Skeletal muscle tissue (tissue), 4 donors: Measurements from ENCODE around the gene LZTS2. TPM values are rescaled to one million over a fixed set of nuclear protein-coding genes. Genes with fewer than 3 reads are reported as not detected.
A peak's percentile ranks its signal among the peaks of the same experiment; 100 is the strongest.

Experiments used
- H3K27ac ChIP-seq: one replicate; pipeline ENCODE4 v1.7.0; 2013; ENCODE audit warnings: mild to moderate bottlenecking, low read depth, low read length, inconsistent platforms
- H3K27me3 ChIP-seq, 3 donors: one replicate each; pipeline ENCODE4 v1.7.0; 2013; ENCODE audit warnings: low read length in 3 of 3; ENCODE audit not compliant: control insufficient read depth in 3 of 3, insufficient read depth in 3 of 3
- H3K36me3 ChIP-seq, 3 donors: one replicate each; pipeline ENCODE4 v1.7.0; 2013; ENCODE audit warnings: low read length in 3 of 3; ENCODE audit not compliant: control insufficient read depth in 3 of 3, insufficient read depth in 3 of 3
- H3K4me1 ChIP-seq, 3 donors: one replicate each; pipeline ENCODE4 v1.7.0; 2013; ENCODE audit warnings: low read length in 3 of 3, mild to moderate bottlenecking in 3 of 3; ENCODE audit not compliant: control insufficient read depth in 3 of 3, insufficient read depth in 3 of 3
- H3K4me3 ChIP-seq, 3 donors: one replicate each; pipeline ENCODE4 v1.7.0; 2013; ENCODE audit warnings: low read length in 3 of 3
- H3K9ac ChIP-seq, 3 donors: one replicate each; pipeline ENCODE4 v1.7.0; 2013; ENCODE audit warnings: low read length in 3 of 3, mild to moderate bottlenecking in 3 of 3, moderate library complexity in 2 of 3, low read depth in 1 of 3
- H3K9me3 ChIP-seq, 3 donors: one replicate each; pipeline ENCODE4 v1.7.0; 2013; ENCODE audit warnings: low read length in 3 of 3; ENCODE audit not compliant: control insufficient read depth in 3 of 3
- total RNA-seq: library from RNA; depleted of rRNA; stranded (reverse); fragments of >200 nt; gene quantifications from one replicate; pipeline ENCODE4 v1.2.3, GENCODE V29; 2014
- donor health status: Osteomylitis.

The LZTS2 gene
- total RNA-seq, 1 donor from 2014 or later, result 37.6 TPM

DNA sequence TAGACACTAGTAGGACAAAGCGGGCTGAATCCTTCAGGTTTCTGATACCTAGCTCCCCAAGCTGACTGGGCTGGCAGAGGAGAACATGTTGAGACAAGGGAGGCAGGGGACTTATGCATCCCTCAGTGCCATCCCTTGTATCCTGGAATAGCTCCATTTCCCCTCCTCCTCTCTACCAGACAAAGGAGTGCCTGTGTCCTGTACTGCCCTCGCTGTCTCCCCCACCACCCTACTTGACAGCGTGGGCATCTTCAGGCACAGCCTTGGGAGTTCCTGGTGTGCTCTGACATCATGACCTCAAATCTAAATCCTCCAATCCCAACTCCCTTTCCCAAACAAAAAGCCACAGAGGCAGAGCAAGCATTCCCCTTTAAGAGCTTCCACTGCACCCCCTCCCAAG, 40.5 kb downstream of the LZTS2 start:
- peaks cover 27 to 45% (median 28%) of the 10 kb centered on the region in 3 donors for H3K36me3 ChIP-seq

DNA sequence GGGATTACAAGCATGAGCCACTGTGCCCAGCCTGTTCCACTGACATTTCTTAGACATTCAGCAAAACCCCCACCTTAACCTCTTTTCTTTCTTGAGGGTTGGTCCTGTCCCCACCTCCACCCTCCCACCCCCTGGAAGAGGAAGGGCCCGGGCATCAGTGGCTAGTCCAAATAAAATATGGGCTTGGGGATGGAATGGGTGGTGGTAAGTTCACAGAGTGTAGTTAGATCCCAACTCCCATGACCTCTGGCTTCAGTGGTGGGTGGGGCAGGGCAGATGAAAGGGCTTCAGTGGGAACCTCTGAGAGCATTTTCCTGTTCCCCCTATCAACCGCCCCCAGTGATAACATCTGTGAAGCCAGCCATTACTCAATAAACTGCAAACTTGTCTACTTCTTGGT, 41.2 kb downstream of the LZTS2 start:
- no peak overlapping the region for H3K4me3 ChIP-seq
- H3K9ac ChIP-seq, result no peak overlapping the region
- no peak overlapping the region for H3K27ac ChIP-seq
- peaks cover 14 to 17% (median 16%) of the 10 kb centered on the region in 3 donors for H3K4me1 ChIP-seq
- no peaks in the 10 kb centered on the region for H3K27me3 ChIP-seq
- no peaks in the 10 kb centered on the region for H3K9me3 ChIP-seq
- peaks cover 20 to 38% (median 20%) of the 10 kb centered on the region in 3 donors for H3K36me3 ChIP-seq

More for the DNA sequence above, 40.5 kb downstream of the LZTS2 start:
- H3K4me1 ChIP-seq, result peaks cover 14 to 17% (median 16%) of the 10 kb centered on the region in 3 donors
- no peaks in the 10 kb centered on the region for H3K27me3 ChIP-seq
- no peak overlapping the region for H3K4me3 ChIP-seq
- H3K27ac ChIP-seq, result no peak overlapping the region
- H3K9ac ChIP-seq, result no peak overlapping the region
- H3K9me3 ChIP-seq, result no peaks in the 10 kb centered on the region

DNA sequence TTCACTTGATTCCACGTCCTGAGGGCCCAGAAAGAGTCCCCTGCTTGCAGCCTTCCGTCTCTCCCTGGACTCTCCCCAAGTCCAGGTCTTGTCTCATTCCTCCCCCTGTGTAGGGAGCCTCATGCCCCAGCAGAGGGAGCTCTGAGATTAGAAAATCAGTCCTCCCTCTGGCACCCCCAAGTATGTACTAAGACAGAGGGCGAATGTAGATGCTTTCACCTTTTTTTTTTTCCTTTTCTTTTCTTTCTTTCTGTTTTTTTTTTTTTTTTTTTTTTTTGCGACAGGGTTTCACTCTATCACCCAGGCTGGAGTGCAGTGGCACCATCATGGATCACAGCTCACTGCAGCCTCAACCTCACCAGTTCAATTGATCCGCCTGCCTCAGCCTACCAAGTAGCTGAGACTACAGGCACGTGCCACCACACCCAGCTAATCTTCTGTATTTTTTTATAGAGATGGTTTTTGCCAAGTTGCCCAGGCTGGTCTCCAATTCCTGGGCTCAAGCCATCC, 41.7 kb downstream of the LZTS2 start:
- Histone ChIP-seq H3K27ac (no peak overlapping the region), H3K4me1 (peaks cover 14 to 17% (median 16%) of the 10 kb centered on the region in 3 donors), H3K27me3 (peaks cover 0 to under 1% (median under 1%) of the 10 kb centered on the region in 3 donors), H3K9ac (no peak overlapping the region), H3K9me3 (no peaks in the 10 kb centered on the region), H3K36me3 (peaks cover 16 to 33% (median 16%) of the 10 kb centered on the region in 3 donors), H3K4me3 (no peak overlapping the region)

DNA sequence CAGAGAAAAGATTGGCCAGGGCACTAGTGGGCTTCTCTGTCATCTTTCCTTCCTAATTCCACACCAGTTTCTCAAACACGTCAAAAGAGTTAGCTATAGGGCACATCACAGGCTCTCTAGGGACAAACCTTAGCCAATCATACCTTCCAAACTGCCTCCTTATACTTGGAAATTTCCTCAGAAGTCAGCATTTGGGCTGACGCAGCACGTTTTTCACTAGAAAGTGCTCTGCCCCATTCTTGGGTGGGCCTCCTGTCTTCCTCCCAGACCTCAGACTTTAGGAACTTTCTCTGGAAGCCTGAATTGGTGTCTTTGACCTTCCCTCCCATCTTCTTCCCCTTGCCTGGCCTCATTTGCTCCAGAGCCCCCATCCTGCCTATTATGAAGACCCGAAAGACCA, 42.5 kb downstream of the LZTS2 start:
- Histone ChIP-seq H3K9me3 (no peaks in the 10 kb centered on the region), H3K4me3 (peak overlapping the region; percentile 82 to 88 (median 85))

DNA sequence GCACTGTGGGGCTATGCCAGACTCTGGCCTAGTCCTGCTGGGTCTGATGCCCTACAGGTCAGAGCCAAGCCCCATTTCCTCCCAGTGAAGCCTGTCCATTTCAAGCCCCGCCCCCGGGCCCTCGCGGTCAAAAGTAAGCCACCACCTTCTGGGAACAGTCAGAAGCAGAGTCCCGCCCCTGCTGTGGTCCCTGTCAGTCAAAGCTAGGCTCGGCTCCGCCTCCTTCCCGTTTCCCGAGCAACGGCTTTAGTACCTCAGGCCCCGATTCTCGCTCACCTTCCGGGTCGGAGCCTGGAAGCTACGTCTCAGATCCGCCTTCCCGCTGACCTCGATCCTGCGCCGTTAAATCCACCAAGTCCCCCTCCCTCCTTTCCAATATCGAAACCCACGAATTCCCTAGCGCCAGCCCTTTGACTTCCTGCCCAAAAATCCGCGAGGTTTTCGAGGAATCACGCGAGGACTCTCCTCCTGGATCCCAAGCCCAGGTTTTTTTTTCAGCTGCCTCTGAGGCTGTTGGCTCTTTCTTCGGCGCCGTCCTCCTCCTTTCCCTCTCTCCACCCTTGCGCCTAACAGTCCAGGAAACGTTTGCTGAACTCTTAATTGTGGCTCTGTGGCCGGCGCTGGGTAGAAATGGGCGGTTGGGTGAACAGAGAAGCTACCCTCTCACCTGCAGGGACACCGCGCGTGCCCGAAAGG, 43.2 kb downstream of the LZTS2 start:
- Histone ChIP-seq H3K9ac (peak overlapping the region; percentile 76 to 83 (median 81)), H3K4me1 (peaks cover 14 to 17% (median 16%) of the 10 kb centered on the region in 3 donors), H3K9me3 (no peaks in the 10 kb centered on the region), H3K4me3 (peak overlapping the region; percentile 82 to 88 (median 85)), H3K27me3 (peaks cover 12 to 16% (median 15%) of the 10 kb centered on the region in 3 donors), H3K27ac (peak overlapping the region; percentile 77), H3K36me3 (peaks cover 2 to 18% (median 5%) of the 10 kb centered on the region in 3 donors)

More for the DNA sequence above, 42.5 kb downstream of the LZTS2 start:
- peaks cover 9 to 25% (median 10%) of the 10 kb centered on the region in 3 donors for H3K36me3 ChIP-seq
- peak overlapping the region; percentile 77 for H3K27ac ChIP-seq
- peaks cover 14 to 17% (median 16%) of the 10 kb centered on the region in 3 donors for H3K4me1 ChIP-seq
- peaks cover 5 to 9% (median 8%) of the 10 kb centered on the region in 3 donors for H3K27me3 ChIP-seq
- H3K9ac ChIP-seq, result peak overlapping the region; percentile 76 to 83 (median 81)

DNA sequence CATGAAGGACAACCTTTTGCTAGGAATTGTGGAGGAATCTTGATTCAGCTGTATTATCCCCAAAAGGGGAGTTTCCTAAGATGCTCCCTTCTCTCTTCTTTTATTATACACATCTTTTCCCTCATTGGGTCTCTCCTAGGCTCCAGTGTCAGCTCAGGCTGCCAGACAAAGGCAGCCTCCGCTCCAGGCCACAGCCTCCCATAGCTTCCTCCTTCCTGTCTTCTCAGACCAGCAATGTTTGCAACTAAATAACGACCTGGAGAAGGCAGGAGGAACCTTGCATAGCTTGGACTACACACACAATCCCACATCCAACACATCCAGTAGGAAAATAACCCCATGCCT, 43.7 kb downstream of the LZTS2 start:
- Histone ChIP-seq H3K4me1 (peaks cover 14 to 17% (median 16%) of the 10 kb centered on the region in 3 donors), H3K4me3 (peak overlapping the region; percentile 82 to 88 (median 85)), H3K9ac (peak overlapping the region; percentile 76 to 83 (median 81)), H3K27ac (peak overlapping the region; percentile 77), H3K9me3 (no peaks in the 10 kb centered on the region), H3K27me3 (peaks cover 17 to 21% (median 19%) of the 10 kb centered on the region in 3 donors), H3K36me3 (peaks cover 0 to 13% (median 2%) of the 10 kb centered on the region in 3 donors)

DNA sequence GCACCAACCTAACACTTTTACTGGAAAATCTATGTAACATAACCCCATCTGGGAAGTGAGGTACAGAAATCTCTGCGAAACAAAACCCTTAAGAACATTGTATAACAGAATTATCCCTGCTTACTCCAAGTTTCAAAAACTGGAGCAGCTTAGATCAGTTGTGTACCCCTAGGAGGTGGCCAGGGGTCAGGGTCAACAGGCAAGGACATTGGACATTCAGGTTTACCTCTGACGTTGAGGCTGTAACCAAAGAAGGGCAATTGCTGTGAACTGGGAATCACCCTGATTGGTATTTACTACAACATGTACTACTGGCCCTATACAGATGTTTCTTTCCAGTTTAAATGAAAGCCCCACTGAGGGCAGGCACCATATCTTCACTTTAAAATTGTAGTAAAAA, 44.5 kb downstream of the LZTS2 start:
- Histone ChIP-seq H3K9ac (no peak overlapping the region), H3K36me3 (peaks cover 0 to 9% (median 2%) of the 10 kb centered on the region in 3 donors), H3K4me1 (peaks cover 14 to 17% (median 16%) of the 10 kb centered on the region in 3 donors), H3K27ac (no peak overlapping the region), H3K27me3 (peaks cover 25 to 29% (median 27%) of the 10 kb centered on the region in 3 donors), H3K9me3 (no peaks in the 10 kb centered on the region), H3K4me3 (no peak overlapping the region)

DNA sequence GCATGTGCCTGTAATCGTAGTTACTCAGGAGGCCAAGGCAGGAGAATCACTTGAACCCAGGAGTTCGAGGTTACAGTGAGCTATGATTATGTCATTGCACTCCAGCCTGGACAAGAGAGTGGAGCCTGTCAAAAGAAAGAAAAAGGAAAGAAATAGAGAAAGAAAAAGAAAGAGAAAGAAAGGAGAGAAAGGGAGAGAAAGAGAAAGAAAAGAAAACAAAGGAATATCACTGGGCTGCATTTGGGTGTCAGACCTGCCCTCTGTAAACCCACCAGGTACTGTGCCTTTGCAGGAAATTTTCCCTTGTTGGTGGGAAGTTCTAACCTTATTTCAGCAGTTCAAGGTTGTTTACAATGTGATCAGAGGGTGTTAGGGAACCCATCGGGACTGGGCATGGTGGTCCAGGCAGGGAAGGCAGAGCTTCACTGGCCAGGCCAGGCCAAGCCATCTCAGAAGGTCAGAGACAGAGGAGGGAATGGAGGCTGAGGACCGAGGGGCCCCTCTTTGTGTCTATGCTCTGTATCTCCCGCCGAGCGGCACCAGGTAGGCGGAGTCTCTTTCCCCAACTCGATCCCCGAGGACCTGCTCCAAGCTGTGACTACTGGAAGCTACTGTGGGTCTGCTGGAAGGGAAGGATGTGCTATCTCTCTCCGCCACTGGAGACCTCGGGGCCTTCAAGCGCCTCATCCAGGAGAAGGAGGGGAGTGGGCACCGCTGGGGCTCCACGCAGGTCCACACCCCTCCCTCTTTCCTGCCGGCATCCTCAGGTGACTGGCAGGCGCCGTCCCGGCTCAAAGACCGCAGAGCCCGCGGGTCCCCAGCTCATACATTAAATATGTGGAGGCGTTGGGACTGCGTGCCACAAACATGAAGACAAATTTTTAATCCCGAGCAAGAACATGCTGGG, 47.0 kb downstream of the LZTS2 start:
- Histone ChIP-seq H3K9ac (no peak overlapping the region), H3K27ac (no peak overlapping the region), H3K4me1 (peaks cover 17 to 25% (median 19%) of the 10 kb centered on the region in 3 donors), H3K4me3 (no peak overlapping the region), H3K36me3 (no peaks in the 10 kb centered on the region), H3K9me3 (no peaks in the 10 kb centered on the region), H3K27me3 (peaks cover 41 to 43% (median 42%) of the 10 kb centered on the region in 3 donors)

DNA sequence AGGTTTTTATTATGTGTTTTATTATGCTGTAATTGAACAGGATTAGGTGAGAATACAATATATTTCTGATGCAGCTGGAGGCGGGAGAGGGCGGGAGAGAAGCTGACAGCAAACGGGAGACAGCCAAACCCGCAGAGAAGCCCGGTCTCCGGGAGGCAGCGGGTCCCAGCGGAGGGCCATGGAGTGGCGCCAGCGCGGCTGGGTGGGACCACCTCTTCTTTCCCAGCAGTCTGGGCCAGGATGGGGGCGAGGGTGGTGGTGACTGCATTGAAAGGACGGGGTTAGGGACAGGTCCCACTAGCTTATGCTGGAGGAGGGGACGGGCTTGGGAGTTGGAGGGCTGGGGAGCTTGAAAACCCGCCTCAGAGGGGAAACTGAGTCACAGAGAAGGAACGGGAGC, 47.7 kb downstream of the LZTS2 start:
- Histone ChIP-seq H3K9me3 (no peaks in the 10 kb centered on the region), H3K4me3 (no peak overlapping the region), H3K27me3 (peaks cover 41 to 43% (median 42%) of the 10 kb centered on the region in 3 donors)

More for the DNA sequence above, 47.7 kb downstream of the LZTS2 start:
- Histone ChIP-seq H3K4me1 (peaks cover 14 to 25% (median 20%) of the 10 kb centered on the region in 3 donors), H3K9ac (no peak overlapping the region), H3K36me3 (no peaks in the 10 kb centered on the region), H3K27ac (no peak overlapping the region)
